GM18870 (cell line): Measurements from ENCODE around the gene PROC.
"Not testable (repeated sequence)": the region's sequence is repeated elsewhere in the genome, so short reads cannot be mapped to it uniquely, and the experiment has no call there.

Experiments used
- ATAC-seq: cut with Tn5 transposase; IDR thresholded peaks from one replicate; pipeline ENCODE4 v1.9.1; 2021; ENCODE audit warnings: moderate library complexity; ENCODE audit not compliant: unreplicated experiment

Gene PROC

GRCh38 chr2:127425540-127426490, 7.6 kb downstream of the PROC start:
- ATAC-seq = no peak

- no peak for ATAC-seq
Observed at GRCh38 chr2:127426501-127427354, 8.5 kb downstream of the PROC start.

GRCh38 chr2:127427376-127428056, 9.3 kb downstream of the PROC start:
- ATAC-seq = no peak

GRCh38 chr2:127428057-127428814, 10.0 kb downstream of the PROC start:
- ATAC-seq = no peak

GRCh38 chr2:127428815-127429109, 10.5 kb downstream of the PROC start:
- no peak for ATAC-seq

GRCh38 chr2:127429291-127429690, 11.1 kb downstream of the PROC start:
- no peak for ATAC-seq

GRCh38 chr2:127429844-127430425, 11.7 kb downstream of the PROC start:
- ATAC-seq = no peak

GRCh38 chr2:127431408-127432023, 13.3 kb downstream of the PROC start:
- ATAC-seq = no peak

GRCh38 chr2:127434515-127434914, 16.3 kb downstream of the PROC start:
- no peak for ATAC-seq

GRCh38 chr2:127437056-127437455, 18.8 kb downstream of the PROC start:
- ATAC-seq = no peak

- ATAC-seq = no peak
Observed at GRCh38 chr2:127437781-127438726, 19.8 kb downstream of the PROC start.

GRCh38 chr2:127439343-127439742, 21.1 kb downstream of the PROC start:
- ATAC-seq = no peak

GRCh38 chr2:127448526-127448925, 30.3 kb downstream of the PROC start:
- no peak for ATAC-seq

GRCh38 chr2:127449414-127449813, 31.2 kb downstream of the PROC start:
- ATAC-seq = no peak

GRCh38 chr2:127449898-127450297, 31.7 kb downstream of the PROC start:
- no peak for ATAC-seq

GRCh38 chr2:127451981-127452380, 33.8 kb downstream of the PROC start:
- no peak for ATAC-seq

- not testable (repeated sequence) for ATAC-seq
Observed at GRCh38 chr2:127452423-127452822, 34.2 kb downstream of the PROC start.

- ATAC-seq = no peak
Observed at GRCh38 chr2:127453013-127453391, 34.8 kb downstream of the PROC start.
